HG02885 (cell line): Measurements from ENCODE around the gene BEST4.
"Not testable (repeated sequence)": the region's sequence is repeated elsewhere in the genome, so short reads cannot be mapped to it uniquely, and the experiment has no call there.

Experiments
- ATAC-seq: cut with Tn5 transposase; IDR thresholded peaks from one replicate; pipeline ENCODE4 v1.9.1; 2021; ENCODE audit warnings: mild to moderate bottlenecking; ENCODE audit not compliant: unreplicated experiment, poor library complexity

BEST4 gene

DNA sequence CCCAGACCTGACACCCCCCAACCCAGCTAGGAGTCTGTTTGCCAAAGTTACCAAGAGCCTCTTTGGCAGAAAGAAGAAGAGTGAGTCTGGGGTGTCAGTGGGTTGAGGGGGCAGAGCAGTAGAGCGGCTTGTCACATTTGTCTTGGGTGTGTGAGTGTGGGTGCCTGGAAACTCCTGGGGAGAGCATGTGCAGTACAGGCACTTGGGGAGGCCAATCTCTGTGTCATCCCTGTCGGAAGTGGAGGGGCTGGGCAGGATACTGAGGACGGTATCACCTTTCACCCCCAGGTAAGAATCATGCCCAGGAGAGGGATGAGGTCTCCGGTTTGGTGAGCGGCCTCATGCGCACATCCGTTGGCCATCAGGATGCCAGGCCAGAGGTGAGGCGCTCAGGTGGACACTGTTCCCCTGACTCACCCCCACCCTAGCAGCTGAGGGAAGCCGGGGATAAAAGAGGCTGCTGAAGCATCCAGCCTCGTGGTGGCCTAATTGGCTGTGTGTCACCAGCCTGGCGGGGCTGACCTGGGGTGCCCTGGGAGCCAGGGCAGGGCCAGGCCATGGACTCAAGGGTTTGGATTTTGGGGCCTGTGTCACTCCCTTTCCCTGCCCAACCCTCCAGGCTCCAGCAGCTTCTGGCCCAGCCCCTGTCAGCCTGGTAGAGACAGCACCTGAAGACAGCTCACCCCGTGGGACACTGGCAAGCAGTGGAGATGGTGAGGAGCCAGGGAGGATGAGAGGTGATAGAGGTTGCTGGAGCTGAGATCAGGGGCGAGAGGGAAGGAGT is 15.5 kb upstream of the BEST4 start:
- ATAC-seq: no peak

DNA sequence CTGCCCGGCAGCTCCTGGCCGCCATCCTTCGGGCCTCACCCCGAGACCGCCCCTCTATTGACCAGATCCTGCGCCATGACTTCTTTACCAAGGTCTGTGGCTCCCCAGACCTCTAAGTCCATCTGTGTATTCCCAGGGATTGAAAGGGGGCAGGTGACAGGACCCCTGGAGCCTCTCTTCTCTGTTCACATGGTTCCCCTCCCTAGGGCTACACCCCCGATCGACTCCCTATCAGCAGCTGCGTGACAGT is 15.0 kb upstream of the BEST4 start:
- no peak for ATAC-seq

DNA sequence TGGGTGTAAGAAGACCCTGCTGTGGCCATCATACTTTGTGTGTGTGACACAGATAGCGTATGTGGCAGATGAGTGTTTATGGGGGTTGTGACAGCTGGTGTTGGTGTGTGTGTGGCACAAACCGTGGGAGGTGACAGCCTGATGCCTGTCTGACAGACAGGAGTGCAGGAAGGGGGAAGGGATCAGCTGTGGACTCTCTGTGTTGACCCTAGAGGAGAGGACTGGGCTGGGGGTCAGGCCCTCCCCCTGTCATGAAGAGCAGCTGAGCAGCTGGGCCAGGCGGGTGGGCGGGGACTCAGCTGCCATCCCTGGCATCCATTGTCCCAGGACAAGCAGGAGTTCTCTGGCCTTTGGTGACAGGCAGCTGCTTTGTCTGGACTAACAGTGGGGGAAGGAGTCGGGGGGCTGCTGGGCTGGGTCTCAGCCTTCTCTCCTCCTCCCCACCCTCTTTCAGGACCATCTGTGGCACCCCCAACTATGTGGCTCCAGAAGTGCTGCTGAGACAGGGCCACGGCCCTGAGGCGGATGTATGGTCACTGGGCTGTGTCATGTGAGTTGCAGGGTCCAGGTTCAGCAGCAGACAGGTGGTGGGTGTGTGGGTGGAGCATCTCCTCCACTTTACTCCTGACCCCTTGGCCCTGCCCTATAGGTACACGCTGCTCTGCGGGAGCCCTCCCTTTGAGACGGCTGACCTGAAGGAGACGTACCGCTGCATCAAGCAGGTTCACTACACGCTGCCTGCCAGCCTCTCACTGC is 14.5 kb upstream of the BEST4 start:
- no peak for ATAC-seq

DNA sequence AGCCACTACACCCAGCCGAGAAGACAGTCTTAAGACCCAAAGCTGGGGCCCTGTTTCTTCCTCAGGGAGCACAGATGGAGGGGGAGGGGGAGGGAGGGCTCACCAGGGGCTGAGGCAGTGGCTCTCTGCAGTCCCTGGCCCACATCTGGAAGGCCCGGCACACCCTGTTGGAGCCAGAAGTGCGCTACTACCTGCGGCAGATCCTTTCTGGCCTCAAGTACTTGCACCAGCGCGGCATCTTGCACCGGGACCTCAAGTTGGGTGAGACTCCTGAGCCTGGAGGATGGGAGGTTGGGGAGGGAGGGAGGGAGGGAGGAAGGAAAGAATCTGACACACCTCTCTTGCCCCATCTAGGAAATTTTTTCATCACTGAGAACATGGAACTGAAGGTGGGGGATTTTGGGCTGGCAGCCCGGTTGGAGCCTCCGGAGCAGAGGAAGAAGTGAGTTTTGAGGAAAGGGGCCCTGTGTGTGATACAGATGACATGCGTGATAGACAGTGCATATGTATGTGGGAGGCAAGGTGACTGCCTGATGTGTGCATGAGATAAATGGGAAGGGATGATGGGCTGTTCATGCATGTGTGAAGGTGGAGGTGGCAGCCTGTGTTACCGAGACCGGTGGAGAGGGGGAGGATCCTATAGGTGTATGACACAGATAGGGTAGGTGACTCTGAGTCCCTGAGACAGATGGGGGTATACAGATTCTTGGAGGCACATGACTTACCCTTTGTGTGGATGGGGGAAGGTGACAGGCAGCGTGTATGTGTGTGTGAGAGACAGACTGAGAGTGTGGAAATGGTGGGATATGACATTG is 13.7 kb upstream of the BEST4 start:
- no peak for ATAC-seq

DNA sequence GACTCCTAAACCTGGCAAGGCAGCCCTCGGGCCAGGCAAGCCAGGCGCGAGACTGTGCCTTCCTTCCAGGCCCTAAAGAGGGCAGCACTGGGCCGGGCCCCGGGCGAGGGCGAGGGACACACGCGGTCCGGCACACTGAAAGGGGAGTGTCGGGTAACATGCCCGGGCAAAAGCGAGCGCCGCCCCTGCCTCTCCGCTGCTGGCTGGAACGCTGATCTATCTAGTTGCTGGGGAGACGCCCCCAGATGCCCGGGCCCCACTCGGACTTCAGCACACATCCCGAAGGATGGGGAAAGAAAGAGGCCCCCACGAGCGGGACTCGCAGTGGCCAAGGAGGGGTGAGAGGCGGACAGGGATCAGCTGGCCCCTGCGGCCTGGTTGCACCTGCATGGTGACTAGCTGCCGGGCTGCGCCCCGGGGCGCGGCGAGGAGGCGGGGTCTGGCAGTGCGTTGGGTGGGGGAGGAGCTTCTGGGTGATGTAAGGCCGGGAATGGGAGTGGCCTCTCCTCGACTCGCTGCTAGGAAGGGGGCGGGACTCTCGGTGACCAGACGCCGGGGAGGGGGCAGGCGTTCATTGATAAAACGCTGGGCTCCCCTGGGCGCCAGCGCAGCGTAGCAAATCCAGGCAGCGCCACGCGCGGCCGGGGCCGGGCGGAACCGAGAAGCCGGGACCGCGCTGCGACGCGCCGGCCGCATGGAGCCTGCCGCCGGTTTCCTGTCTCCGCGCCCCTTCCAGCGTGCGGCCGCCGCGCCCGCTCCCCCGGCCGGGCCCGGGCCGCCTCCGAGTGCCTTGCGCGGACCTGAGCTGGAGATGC is 12.0 kb upstream of the BEST4 start, which contains the start of gene PLK3:
PLK3 (plus strand) TSS at position 608 of the 815 bp plus-strand sequence; CDS start at position 695, 87 bp downstream.
- peak; percentile 87 for ATAC-seq

DNA sequence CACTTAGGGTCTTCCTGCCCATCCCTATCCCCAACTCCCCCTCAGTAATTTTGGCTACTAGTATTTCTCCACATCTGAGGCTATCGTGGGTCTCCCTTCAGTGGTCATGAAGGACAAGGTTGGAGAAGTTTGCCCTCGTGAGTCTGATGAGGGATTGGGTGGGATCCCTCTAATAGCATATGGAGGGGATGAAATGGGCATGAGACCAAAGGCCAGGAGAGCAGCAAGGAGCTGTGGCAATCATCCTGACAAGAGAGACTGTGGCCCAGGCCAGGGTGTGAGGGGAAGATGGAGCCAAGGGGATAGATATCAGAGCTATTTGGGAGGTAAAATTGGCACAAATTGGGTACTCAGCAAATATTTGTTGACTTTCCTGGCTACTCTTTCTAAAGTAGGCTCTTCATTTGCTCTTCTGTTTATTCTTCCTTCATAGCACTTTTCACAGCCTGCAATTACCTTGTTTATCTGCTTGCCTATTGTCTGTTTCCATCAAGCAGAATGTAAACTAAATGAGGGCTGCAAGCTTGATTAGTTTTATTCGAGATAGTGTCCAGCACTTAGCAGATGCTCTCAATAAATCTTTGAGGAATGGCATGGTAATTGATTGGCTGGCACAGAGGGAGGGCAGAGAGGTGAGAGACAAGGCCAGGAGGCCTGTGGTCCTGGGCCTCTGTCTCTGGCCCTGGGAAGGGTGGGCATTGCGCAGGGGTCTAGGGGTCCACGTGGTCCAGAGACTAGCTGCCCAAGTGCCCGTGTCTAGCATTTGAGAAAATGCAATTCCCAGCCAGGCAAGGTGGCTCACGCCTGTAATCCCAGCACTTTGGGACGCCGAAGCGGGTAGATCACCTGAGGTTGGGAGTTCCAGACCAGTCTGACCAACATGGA is 10.8 kb upstream of the BEST4 start:
- ATAC-seq: no peak

DNA sequence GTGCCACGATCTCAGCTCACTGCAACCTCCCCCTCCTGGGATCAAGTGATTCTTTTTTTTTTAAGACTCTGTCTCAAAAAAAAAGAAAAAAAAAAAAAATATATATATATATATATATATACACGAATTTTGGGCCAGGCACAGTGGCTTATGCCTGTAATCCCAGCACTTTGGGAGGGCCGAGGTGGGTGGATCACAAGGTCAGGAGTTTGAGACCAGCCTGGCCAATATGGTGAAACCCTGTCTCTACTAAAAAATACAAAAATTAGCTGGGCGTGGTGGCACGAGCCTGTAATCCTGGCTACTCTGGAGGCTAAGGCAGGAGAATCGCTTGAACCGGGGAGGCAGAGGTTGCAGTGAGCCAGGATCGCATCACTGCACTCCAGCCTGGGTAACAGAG is 9.9 kb upstream of the BEST4 start:
- not testable (repeated sequence) for ATAC-seq

DNA sequence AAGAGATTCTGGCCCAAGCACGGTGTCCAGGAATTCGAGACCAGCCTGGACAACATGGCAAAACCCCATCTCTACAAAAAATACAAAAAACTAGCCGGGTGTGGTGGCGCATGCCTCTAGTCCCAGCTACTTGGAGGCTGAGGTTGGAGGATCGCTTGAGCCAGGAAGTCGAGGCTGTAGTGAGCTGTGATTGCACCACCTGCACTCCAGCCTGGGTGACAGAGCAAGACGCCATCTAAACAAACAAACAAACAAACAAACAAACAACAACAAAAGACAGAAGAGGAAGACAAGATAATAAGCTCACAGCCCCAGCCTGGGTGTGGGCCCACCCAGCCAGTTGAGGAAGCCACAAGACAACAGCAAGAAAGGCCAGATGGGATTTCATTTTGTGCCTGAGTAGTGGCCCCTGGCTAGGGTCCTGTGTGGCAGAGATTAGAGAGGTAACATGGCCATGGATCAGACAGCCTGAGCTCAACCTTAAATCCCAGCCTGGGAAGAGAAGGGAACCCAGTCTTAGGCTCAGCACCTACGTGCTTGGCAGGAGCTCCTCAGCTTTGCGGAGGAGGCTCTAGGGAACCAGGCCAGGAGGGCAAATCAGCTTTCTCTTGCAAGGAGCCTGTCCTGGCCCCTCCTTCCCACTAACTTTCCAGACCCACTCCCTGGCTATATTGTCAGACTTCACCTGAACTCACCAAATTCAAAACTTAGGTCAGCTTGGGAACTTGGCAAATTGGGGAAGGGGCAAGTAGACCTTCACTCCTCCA is 4.9 kb upstream of the BEST4 start:
- no peak for ATAC-seq

DNA sequence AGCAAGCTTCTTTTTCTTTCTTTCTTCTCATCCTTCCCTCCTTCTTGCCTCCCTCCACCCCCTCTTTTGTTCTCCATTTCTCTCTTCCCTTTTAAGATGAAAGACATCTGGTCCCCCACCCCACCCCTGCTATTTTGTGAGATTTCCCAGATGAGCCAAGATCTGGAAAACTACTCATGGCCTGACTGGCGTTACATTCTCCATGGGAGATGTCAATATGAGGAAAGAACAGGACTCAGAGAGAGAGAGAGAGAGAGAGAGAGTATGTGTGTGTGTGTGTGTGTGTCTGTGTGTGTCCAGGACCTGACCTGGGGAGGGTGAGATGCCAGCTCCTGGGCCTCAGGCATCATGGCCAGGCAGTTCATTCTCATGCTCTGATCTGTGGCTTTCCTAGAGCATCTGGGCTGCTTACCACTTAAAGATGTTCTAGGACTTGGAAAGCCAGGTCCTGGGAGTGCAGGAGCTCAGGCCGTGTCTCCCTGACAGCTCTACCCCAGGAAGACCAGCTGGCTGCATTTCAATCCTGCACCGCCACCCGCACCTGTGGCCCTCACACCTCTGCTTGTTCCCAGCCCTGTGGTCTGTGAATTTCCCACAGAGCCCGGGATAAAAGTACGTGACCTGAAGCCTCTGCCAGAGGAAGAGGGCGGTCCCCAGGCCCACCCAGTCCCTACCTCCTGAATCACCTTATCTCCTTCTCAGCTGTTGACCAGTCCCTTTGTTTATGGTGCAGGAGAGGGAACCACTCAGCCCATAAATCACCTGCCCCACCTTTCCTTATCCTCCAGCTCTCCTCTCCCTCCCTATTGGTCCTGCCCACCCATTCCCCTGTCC is 3.2 kb upstream of the BEST4 start:
- no peak for ATAC-seq

DNA sequence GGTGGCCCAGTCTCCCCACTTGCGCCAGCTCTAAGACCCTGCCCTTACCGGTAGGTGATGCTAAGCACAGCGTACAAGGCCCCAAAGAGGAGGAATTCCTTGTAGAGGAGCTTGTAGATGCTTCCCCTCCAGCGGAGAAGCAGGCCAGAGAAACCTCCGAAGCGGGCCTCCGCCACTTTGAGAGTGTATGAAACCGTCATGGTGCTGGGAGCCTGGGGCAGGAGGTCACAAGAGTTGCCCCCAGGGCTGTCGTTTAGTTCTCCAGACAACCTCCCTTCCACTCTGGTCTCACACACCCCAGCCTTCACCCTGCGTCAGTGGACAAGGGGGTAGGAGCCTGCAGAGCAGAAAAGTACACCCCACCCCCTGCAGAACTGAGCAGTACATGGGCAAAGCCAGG is 464 bp downstream of the BEST4 start:
- no peak for ATAC-seq

DNA sequence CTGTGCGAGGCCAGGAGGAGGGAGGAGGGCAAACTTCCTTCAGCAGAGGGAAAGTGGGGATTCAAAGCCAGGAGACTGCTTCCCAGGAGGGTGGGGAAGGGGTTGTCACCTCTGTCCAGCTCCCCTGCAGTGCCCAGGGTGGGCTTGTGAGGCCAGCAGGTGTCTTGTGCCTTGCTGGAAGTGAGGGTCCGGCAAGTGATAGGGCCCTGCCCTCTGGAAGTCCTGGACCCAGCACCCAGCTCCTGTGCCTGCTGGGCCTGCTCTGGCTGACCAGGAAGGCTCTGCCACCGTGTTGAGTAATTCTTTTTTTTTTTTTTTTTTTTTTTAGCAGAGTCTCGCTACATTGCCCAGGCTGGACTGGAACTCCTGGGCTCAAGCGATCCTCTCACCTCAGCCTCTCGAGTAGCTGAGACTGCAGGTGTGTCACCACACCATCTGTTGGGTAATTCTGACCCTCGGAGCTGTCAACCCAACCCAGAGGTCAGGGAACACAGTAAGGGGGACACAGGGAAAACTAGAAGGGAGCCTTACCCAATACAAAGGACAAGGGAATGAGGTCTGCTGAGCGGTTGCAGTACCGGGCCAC is 1.0 kb downstream of the BEST4 start:
- ATAC-seq: no peak

DNA sequence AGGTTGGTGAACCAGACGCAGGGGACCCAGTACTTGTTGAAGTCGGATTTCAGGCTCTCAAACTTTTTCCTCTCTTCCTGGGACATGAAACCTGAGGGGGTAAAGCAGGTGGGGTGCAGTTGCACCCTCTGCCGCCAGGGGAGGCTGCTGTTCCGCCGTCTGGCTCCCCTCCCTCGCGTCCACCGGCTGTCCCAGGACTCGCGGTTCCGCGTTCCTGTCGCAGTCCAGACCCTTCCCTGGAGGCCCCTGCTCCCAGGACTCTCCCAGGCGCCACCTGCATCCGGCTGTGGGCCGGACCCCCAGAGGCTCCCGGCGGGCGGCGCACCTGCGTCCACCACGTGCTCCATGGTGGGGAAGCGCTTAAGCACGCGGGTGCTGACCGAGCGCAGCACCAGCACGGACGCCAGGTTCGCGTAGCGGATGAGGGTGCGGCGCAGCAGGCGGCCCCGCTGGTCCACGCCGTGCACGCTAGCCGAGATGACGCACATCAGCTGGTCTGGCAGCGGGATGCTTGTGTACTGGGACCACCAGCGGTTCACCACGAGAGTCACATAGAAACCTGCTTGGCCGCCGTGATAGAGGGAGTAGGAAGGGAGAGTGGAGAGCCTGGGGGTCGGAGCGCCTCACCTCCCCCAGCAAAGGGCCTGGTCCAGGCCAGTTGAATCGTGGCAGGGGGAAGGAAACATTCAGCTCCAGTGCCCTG is 1.7 kb downstream of the BEST4 start:
- peak; percentile 53 for ATAC-seq

DNA sequence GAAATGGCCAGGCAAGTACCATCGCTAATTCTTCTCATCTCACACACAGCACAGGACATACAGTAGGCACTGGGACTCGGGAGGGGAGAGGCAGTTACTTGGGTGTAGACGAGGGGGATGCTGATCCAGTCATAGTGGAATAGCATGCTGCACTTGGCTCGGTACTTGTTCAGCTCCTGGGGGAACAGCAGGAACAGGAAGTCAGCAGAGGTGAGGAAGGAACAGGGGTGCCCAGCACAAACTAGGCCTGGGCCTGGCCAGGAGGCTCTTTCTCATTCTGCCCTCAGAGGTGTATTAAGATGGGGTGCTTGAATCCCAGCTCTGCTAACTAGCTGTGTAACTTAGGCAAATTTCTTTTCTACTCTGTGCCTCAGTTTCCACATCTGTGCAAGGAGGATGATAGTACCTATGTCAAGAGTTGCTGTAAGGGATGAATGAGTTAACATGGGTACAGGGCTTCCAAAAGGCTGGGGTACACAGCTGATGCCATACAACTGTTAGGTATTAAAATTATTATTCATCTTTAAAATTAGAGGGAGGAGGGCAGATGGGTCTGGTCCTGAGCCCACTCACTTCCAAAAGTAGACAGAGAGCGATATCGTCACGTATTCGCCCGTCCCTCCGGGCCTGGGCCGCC is 2.4 kb downstream of the BEST4 start:
- ATAC-seq: no peak

DNA sequence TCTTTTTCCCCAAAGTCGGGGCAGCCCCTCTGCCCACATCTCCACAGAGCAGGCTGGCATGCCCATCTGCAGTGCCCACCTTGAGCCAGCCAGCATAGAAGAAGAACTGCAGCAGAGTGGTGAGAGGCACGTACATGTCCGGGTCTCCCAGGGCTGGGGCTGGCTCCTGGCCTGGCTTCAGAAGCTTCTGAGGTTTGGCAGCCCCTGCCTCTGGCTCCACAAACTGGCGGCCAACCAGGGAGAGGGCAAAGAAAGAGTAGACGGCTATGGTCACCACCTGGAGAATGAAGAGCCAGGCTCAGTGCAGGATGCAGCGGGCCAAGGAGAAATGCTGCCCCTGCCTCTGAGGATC is 3.0 kb downstream of the BEST4 start:
- ATAC-seq: no peak

DNA sequence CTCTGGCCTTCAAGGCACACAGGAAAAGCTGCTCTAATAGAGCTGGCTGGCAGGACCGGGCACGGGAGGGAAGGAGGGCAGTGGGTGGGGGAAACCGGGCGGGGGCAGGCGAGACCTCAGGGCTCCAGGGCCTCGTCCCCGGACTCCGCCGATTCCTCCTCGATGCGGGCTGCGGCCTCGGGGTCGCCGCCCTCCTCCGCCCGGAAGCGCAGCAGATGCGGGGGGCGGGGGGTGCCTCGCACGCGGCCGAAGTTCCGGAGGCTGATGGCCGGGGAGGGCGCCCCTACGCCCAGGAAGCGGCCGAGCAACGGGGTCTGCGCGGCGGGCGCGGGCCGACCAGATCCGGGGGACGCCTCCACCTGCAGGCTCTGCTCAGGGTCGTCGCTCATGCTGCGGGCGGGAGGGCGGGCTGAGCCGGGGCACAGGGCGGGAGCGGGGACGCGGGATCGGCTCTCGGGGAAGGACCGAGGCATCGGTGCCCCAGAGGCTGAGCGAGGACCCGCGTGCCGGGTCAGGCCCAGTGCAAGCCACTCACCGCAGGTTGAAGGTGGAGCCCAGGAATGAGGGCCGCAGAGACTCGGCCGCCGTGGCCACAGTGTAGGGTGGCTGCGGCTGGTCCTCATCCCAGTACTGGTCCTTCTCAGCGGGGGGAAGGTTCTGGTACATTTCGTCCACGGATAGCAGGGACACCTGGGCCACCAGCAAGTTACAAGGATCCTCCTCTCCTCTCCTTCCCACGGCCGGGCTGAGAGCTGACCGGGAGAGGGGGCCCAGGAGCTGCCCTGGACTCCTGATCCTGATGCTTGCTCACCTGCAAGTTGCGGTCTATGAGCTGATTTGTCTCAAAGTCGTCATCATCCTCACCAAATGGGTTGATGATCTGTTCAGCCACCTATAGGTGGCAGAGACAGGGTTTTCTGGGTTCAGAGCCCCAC is 3.6 kb downstream of the BEST4 start:
- no peak for ATAC-seq
